ENCODE results near the gene GFI1B.

The GFI1B gene

DNA sequence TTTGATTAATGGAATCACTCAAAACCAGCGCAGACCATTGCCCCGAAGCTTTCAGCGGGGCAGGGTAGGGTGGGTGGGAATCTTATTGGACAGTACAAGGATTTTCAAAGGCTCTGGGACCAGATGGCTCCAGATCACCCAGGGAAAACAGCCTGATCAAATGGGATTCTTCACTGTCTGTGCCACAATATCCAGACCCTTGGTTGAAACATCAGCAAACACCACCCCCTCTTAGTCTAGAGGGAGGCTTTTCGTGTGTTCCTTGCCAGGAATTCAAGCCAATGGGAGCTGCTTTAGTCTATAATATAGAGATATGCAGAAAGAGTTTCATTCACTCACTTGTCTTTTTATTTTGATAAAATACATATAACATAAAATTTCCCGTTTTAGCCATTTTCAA lies 1.7 kb downstream of the GFI1B start:
- TF ChIP-seq, protein P1, sequence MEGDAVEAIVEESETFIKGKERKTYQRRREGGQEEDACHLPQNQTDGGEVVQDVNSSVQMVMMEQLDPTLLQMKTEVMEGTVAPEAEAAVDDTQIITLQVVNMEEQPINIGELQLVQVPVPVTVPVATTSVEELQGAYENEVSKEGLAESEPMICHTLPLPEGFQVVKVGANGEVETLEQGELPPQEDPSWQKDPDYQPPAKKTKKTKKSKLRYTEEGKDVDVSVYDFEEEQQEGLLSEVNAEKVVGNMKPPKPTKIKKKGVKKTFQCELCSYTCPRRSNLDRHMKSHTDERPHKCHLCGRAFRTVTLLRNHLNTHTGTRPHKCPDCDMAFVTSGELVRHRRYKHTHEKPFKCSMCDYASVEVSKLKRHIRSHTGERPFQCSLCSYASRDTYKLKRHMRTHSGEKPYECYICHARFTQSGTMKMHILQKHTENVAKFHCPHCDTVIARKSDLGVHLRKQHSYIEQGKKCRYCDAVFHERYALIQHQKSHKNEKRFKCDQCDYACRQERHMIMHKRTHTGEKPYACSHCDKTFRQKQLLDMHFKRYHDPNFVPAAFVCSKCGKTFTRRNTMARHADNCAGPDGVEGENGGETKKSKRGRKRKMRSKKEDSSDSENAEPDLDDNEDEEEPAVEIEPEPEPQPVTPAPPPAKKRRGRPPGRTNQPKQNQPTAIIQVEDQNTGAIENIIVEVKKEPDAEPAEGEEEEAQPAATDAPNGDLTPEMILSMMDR (IDR thresholded peaks at IDR 0.05; ENCODE audit: low read depth, low read length), result no peak
- no peak for DNase-seq (ENCODE audit: extremely low read depth, low read depth)

DNA sequence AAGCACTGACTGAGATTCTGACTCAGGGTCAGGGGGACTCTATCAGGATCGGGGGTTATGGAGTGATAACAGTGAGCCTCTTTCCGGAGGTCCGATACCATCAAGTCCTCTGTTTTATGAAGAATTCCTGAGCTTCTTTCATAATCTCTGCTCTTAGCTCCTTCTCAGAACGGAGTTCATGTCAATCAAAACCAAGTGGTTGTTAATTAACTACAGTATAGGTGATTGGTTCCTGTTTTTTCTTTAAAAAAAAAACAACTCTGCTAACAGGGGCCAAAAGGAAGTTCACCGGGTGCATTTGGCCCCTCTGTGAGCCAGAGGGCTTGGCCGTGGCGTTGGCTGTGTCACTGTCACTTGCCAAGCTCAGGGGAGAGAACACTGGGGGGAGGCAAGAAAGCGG lies 4.0 kb downstream of the GFI1B start:
- no peak for DNase-seq (ENCODE audit: extremely low read depth, low read depth)
- TF ChIP-seq, protein P1 (IDR thresholded peaks at IDR 0.05; ENCODE audit: low read depth, low read length), result no peak

DNA sequence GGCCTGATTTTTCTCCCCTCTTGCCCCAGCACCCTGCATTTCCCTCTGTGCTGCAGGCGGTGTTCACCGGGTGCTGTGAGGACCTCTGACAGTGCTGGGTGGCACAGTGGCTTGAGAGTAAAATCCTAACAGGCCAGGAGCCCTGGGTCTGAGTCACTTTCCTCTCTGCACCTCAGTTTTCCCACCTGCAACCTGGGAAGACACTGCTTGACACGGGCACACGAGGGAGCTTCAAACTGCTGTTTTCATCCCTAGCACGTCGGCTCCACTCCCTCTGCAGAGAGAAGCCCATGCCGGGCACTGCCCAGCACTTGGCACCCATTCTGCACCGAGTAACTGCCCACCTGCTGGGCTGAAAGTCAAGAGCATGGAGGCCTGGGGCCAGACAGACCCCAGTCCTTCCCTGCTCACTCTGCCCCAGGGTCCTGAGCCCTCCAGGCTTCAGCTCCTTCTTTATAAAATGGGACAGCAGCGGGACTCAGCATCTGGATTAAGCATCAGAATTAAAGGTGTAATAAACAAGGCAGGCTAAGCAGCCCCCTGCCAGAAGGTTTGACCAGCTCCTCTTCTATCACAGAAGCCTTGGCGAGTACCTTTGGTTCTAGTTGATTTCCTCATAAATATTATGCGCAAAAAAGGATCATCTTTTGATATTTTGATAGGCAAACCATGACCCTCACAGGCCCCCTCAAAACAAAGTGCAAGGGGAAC lies 5.2 kb downstream of the GFI1B start:
- TF ChIP-seq, protein P1 (IDR thresholded peaks at IDR 0.05; ENCODE audit: low read depth, low read length), result no peak
- DNase-seq (ENCODE audit: extremely low read depth, low read depth), result no peak

DNA sequence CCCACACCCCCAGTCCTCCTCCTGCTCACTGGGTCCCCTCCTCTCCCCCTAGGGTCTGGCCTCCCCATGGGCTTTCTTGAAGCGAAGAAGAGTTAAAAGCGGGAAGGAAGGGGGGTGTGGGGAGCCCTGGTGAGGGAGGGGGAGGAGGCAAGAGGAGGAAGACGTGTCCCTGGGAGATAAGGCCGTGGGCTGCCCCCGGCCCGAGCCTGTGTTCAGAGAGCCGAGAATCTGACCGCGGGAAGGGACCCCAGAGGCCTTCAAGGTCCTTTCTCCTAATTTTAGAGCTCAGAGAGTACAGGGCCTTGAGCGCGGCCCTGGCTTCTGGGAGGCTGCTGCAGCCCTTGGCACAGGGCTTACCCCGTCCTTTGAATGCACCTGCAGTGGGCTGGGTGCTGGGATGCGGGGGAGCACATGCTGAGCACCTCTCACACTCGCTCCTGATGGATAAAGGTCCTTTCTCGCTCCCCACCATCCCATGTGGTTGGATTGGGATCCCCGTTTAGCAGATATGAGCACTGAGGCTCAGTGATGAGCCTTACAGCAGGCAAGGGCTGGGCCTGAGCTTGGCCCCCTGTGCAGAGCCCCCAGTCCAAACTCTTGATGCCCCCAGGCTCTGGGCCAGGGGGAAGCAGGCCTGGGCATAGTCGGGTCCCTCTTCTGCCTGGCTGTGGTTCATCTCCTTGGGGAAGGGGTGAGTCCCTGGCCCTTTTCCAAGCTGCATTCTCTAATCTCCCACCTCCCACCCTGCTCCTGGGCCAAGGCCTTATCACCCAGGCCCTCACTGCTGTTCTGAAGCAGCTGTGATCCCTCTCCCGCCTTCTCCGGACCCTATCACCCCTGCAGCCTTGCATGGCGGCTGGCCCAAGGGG lies 5.9 kb downstream of the GFI1B start:
- DNase-seq (ENCODE audit: extremely low read depth, low read depth), result no peak
- TF ChIP-seq, protein P1 (IDR thresholded peaks at IDR 0.05; ENCODE audit: low read depth, low read length), result no peak

DNA sequence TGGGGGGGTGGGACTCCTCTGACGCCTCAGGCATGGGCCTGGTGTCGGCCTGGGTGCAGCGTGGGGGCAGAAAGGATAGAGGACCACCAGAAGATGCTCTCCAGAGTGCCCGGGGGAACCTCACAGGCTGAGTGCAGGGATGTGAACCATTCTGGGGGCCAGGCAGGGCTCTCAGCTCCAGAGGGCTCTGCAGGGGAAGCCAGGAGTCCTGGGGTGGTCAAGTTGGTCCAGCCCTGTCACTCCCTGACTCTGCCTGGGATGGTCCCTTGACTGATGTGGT lies 6.5 kb downstream of the GFI1B start:
- TF ChIP-seq, protein P1 (IDR thresholded peaks at IDR 0.05; ENCODE audit: low read depth, low read length), result no peak
- no peak for DNase-seq (ENCODE audit: extremely low read depth, low read depth)

DNA sequence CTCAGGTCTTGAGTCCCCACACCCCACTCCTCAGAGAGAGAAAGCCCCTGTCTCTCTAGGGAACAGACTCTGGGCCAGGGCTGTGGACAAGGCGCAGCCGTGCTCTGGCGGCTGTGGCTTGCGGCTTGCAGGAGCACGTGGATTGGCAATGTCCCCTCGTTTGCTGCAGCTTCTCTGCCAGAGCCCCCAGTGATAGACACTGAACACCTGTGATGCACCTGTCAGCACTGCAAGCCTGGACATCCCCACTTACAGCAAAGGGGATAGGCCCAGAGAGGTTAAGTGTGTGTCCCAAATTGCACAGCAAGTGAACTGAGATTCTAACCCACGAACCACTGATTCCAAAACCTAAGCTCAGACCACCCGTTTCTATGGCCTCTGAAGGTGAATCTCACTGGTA lies 7.0 kb downstream of the GFI1B start:
- TF ChIP-seq, protein P1 (IDR thresholded peaks at IDR 0.05; ENCODE audit: low read depth, low read length), result no peak

DNA sequence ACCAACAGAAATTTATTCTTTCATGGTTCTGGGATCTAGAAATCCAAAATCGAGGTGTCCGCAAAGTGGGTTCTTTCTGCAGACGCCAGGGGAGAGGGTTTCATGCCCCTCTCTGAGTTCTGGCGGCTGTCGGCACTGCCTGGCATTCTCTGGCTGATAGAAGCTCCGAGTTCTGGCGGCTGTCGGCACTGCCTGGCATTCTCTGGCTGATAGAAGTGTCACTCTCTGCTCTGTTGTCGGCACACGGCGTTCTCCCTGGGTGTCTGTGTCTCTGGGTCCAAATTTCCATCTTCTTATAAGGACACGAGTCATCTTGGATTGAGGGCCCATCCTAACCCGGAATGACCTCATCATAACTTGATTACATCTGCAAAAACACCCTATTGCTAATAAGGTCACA lies 7.6 kb downstream of the GFI1B start:
- TF ChIP-seq, protein P1 (IDR thresholded peaks at IDR 0.05; ENCODE audit: low read depth, low read length), result no peak
- no peak for DNase-seq (ENCODE audit: extremely low read depth, low read depth)

More for the DNA sequence above, 7.0 kb downstream of the GFI1B start:
- no peak for DNase-seq (ENCODE audit: extremely low read depth, low read depth)
